ENCODE measurements around the gene CSAG3.
"Not testable (repeated sequence)": the region's sequence is repeated elsewhere in the genome, so short reads cannot be mapped to it uniquely, and the experiment has no call there.

CSAG3 gene

GRCh38 chrX:152753686-152754650 lies 5.0 kb upstream of the CSAG3 start, which contains the start of gene MAGEA2:
Gene MAGEA2, minus strand, starts transcription at chrX:152753842. Its CDS starts 2,479 bp downstream, at chrX:152751363.
- DNase-seq (ENCODE audit: low read depth); H3K9me3 ChIP-seq (ENCODE audit: control insufficient read depth, low read length); H3K4me3 ChIP-seq (ENCODE audit: low read length); H3K4me1 ChIP-seq (ENCODE audit: control insufficient read depth, insufficient read depth, low read length); H3K9ac ChIP-seq (ENCODE audit: low read length); H3K36me3 ChIP-seq (ENCODE audit: control insufficient read depth, insufficient read depth, low read length, severe bottlenecking); H3K27me3 ChIP-seq (replicated peaks; ENCODE audit: control insufficient read depth, insufficient read depth, low read length): not testable (repeated sequence)

GRCh38 chrX:152754871-152755270 lies 4.1 kb upstream of the CSAG3 start:
- not testable (repeated sequence) for H3K27me3 ChIP-seq (replicated peaks; ENCODE audit: control insufficient read depth, insufficient read depth, low read length); DNase-seq (ENCODE audit: low read depth); H3K9ac ChIP-seq (ENCODE audit: low read length); H3K4me3 ChIP-seq (ENCODE audit: low read length); H3K36me3 ChIP-seq (ENCODE audit: control insufficient read depth, insufficient read depth, low read length, severe bottlenecking); H3K4me1 ChIP-seq (ENCODE audit: control insufficient read depth, insufficient read depth, low read length); H3K9me3 ChIP-seq (ENCODE audit: control insufficient read depth, low read length)

DNA sequence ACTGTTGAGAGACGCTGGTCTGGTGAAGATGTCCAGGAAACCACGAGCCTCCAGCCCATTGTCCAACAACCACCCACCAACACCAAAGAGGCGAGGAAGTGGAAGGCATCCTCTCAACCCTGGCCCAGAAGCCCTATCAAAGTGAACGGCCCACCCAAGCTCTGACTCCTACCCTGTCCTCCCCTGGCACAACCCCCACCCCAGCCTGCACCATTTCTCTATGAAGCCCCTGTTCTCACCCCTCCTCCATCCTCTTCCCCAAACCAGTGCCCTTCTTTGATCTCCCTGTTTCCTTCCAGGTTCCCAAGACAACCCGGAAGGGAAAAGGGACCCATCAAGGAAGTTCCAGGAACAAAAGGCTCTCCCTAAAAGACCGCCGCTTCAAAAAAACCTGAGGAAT lies 526 bp downstream of the CSAG3 start:
- H3K9ac ChIP-seq (ENCODE audit: low read length); DNase-seq (ENCODE audit: low read depth); H3K9me3 ChIP-seq (ENCODE audit: control insufficient read depth, low read length); H3K4me3 ChIP-seq (ENCODE audit: low read length); H3K4me1 ChIP-seq (ENCODE audit: control insufficient read depth, insufficient read depth, low read length); H3K27me3 ChIP-seq (replicated peaks; ENCODE audit: control insufficient read depth, insufficient read depth, low read length); H3K36me3 ChIP-seq (ENCODE audit: control insufficient read depth, insufficient read depth, low read length, severe bottlenecking): not testable (repeated sequence)

DNA sequence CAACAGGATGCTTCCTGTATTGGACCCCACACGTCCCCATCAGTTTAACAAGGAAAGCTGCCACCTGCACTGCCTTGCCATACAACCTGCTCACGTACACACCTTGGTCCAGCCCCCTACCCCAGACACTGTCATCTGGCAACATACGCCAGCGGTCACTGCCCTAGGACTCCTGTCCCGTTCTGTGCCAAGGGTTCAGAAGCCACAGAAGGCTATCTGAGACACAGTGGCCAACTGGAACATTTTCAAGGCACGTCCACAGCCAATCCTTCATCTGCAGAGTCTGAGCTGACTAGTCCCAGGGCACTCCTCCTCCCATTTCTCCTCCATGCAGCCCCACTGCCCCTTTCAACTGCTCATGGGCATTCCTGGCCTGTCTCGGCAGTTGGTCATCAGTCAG lies 2.6 kb downstream of the CSAG3 start:
- not testable (repeated sequence) for DNase-seq (ENCODE audit: low read depth); H3K9me3 ChIP-seq (ENCODE audit: control insufficient read depth, low read length); H3K9ac ChIP-seq (ENCODE audit: low read length); H3K4me1 ChIP-seq (ENCODE audit: control insufficient read depth, insufficient read depth, low read length); H3K27me3 ChIP-seq (replicated peaks; ENCODE audit: control insufficient read depth, insufficient read depth, low read length); H3K4me3 ChIP-seq (ENCODE audit: low read length); H3K36me3 ChIP-seq (ENCODE audit: control insufficient read depth, insufficient read depth, low read length, severe bottlenecking)

DNA sequence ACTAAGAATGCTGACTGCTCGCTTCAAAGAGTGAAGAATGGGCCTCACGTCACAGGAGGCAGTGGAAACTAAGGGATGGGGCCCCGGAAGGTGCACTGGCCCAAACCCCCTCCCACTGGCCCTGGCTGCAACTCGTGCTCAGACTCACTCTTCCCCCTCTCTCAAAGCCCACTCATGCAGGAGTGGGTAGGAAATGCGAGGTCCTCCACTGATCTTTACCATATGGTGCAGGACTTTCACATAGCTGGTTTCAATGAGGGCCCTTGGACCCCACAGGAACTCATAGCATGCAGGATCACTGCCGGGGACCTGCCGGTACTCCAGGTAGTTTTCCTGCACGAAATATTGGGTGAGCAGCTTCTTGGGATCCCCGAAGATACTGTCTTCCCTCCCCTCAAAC lies 7.5 kb downstream of the CSAG3 start:
- not testable (repeated sequence) for H3K36me3 ChIP-seq (ENCODE audit: control insufficient read depth, insufficient read depth, low read length, severe bottlenecking); H3K9ac ChIP-seq (ENCODE audit: low read length); H3K4me1 ChIP-seq (ENCODE audit: control insufficient read depth, insufficient read depth, low read length); H3K4me3 ChIP-seq (ENCODE audit: low read length); DNase-seq (ENCODE audit: low read depth); H3K27me3 ChIP-seq (replicated peaks; ENCODE audit: control insufficient read depth, insufficient read depth, low read length); H3K9me3 ChIP-seq (ENCODE audit: control insufficient read depth, low read length)

DNA sequence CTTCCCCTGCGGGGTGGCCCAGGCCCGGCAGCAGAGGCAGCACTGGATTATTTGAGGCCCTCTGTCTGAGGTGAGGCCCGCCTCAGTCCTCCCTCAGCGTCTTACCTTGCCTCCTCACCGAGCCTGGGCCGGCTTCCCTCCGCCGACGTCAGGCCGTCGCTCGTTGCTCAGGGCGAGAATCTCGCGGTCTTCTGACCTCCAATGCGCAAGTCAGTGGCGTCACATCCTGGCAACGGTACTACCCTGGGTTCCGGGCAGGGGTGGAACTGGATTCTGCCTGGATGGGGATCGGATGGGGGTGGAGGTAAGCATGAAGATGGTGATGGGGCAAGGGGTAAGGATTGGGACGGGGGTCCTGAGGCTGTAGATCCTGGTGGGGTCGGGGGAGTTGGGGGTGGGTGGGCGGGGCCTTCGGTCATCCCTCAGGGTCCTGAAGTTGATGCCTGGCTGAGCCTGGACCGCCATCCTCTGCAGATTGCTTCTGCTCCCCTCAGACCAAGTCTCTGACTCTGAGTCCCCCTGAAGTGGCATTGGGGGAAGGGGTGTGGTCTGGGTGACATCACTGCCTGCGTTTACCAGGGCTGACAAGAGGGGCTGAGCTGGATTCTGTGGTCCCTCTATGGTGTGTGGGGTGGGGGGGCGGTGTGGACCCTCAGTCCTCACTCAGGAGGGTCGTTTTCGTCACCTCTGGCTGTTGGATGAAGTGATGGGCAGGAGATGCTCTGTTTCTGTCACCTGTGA lies 10.7 kb downstream of the CSAG3 start, which contains the start of gene MAGEA6:
Gene MAGEA6 (minus strand): TSS at position 141 of the 741 bp plus-strand sequence. CDS start 2,039 bp downstream, outside the sequence.
- not testable (repeated sequence) for H3K9me3 ChIP-seq (ENCODE audit: control insufficient read depth, low read length)

DNA sequence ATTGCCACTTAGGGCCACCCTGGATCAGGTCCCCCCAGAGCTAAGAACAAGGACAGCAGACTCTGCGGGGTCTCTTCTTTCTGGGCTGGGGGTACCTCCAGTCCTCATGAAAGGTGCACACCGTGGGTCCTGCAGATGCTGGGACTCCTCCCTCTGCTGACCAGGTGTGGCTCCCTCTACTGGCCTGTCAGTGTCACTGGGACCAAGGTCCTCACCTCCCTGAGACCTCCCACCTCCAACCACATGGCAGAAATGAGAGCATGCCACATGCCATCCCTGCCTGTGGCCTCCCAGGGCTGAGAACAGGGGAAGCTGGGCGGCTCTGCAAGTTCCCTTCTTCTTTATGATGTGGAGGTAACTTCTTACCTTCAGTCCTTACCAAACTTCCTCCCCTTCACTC lies 28.0 kb downstream of the CSAG3 start:
- DNase-seq (ENCODE audit: low read depth); H3K4me1 ChIP-seq (ENCODE audit: control insufficient read depth, insufficient read depth, low read length): not testable (repeated sequence)

More for the DNA sequence above, 10.7 kb downstream of the CSAG3 start, which contains the start of gene MAGEA6:
- not testable (repeated sequence) for H3K4me3 ChIP-seq (ENCODE audit: low read length); DNase-seq (ENCODE audit: low read depth); H3K27me3 ChIP-seq (replicated peaks; ENCODE audit: control insufficient read depth, insufficient read depth, low read length); H3K36me3 ChIP-seq (ENCODE audit: control insufficient read depth, insufficient read depth, low read length, severe bottlenecking); H3K9ac ChIP-seq (ENCODE audit: low read length); H3K4me1 ChIP-seq (ENCODE audit: control insufficient read depth, insufficient read depth, low read length)

GRCh38 chrX:152798945-152799344 lies 39.9 kb downstream of the CSAG3 start:
- H3K9ac ChIP-seq (ENCODE audit: low read length): no peak overlapping the region
- peaks cover 4% of the 10 kb centered on the region for H3K9me3 ChIP-seq (ENCODE audit: control insufficient read depth, low read length)
- no peaks in the 10 kb centered on the region for H3K4me1 ChIP-seq (ENCODE audit: control insufficient read depth, insufficient read depth, low read length)
- H3K27me3 ChIP-seq (replicated peaks; ENCODE audit: control insufficient read depth, insufficient read depth, low read length): peaks cover 21% of the 10 kb centered on the region
- no peak for DNase-seq (ENCODE audit: low read depth)
- H3K4me3 ChIP-seq (ENCODE audit: low read length): no peak overlapping the region
- no peaks in the 10 kb centered on the region for H3K36me3 ChIP-seq (ENCODE audit: control insufficient read depth, insufficient read depth, low read length, severe bottlenecking)

More for the DNA sequence above, 28.0 kb downstream of the CSAG3 start:
- not testable (repeated sequence) for H3K4me3 ChIP-seq (ENCODE audit: low read length); H3K27me3 ChIP-seq (replicated peaks; ENCODE audit: control insufficient read depth, insufficient read depth, low read length); H3K9ac ChIP-seq (ENCODE audit: low read length); H3K9me3 ChIP-seq (ENCODE audit: control insufficient read depth, low read length); H3K36me3 ChIP-seq (ENCODE audit: control insufficient read depth, insufficient read depth, low read length, severe bottlenecking)

- no peak for DNase-seq (ENCODE audit: low read depth)
- Histone ChIP-seq H3K4me1 (ENCODE audit: control insufficient read depth, insufficient read depth, low read length) (no peaks in the 10 kb centered on the region), H3K9ac (ENCODE audit: low read length) (no peak overlapping the region), H3K4me3 (ENCODE audit: low read length) (no peak overlapping the region), H3K36me3 (ENCODE audit: control insufficient read depth, insufficient read depth, low read length, severe bottlenecking) (no peaks in the 10 kb centered on the region), H3K27me3 (replicated peaks; ENCODE audit: control insufficient read depth, insufficient read depth, low read length) (peaks cover 53% of the 10 kb centered on the region), H3K9me3 (ENCODE audit: control insufficient read depth, low read length) (no peaks in the 10 kb centered on the region)
Measured at GRCh38 chrX:152806035-152806434, 47.0 kb downstream of the CSAG3 start.
